ENCODE results near the gene AQP6.

DNA sequence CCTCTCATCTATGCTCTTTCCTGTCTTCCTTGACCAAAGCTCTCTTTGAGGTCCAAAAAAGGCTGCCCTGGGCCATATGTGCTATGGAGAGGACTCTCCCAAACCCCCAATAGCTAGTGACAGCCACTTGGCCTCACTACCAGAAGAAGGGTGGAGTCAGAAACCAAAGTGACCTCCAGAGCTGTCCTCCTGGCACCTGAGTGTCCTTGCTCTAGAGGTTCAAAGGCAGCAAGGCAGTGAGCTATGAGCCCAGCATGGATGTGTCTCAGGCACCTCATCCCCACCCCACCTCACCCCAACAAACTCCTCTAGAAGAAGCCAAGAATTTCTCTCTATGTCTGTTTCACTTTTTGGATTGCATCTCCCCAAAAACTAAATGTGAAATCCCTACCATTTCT lies 15.2 kb upstream of the AQP6 start:
- no peak for TF ChIP-seq CTCF (IDR thresholded peaks at IDR 0.05; ENCODE audit: extremely low read depth in 1 of 2, insufficient read depth in 1 of 2, low read depth in 1 of 2, low read length in 2 of 2)
- TF ChIP-seq POLR2AphosphoS5 (IDR thresholded peaks at IDR 0.05; ENCODE audit: insufficient read depth, low read depth, low read length): no peak
- no peak for TF ChIP-seq EZH2 (IDR thresholded peaks at IDR 0.05; ENCODE audit: borderline replicate concordance, low read depth, low read length, severe bottlenecking)
- TF ChIP-seq POLR2A (IDR thresholded peaks at IDR 0.05; ENCODE audit: low read depth, low read length): no peak

Data from endothelial cell of umbilical vein (primary cell).